ENCODE data around the gene PMEPA1.
A peak's percentile ranks its signal among the peaks of the same experiment; 100 is the strongest.

PMEPA1 gene

GRCh38 chr20:57671072-57671391 is 38.8 kb downstream of the PMEPA1 start:
- peaks cover 6% of the 10 kb centered on the region for H3K4me1 Mint-ChIP-seq
- ATAC-seq = no peak
- no peak overlapping the region for H3K27ac Mint-ChIP-seq
- no peak for DNase-seq (ENCODE audit: low spot score in 2 of 2)
- no peaks in the 10 kb centered on the region for H3K36me3 Mint-ChIP-seq
- no peaks in the 10 kb centered on the region for H3K9me3 Mint-ChIP-seq
- H3K4me3 Mint-ChIP-seq = no peak overlapping the region

GRCh38 chr20:57670288-57671071 is 39.3 kb downstream of the PMEPA1 start:
- ATAC-seq = no peak
- Mint-ChIP-seq H3K4me1 (peaks cover 5% of the 10 kb centered on the region), H3K36me3 (no peaks in the 10 kb centered on the region), H3K9me3 (no peaks in the 10 kb centered on the region), H3K4me3 (no peak overlapping the region), H3K27ac (no peak overlapping the region)
- DNase-seq (ENCODE audit: low spot score in 2 of 2) = no peak

GRCh38 chr20:57669632-57670031 is 40.2 kb downstream of the PMEPA1 start:
- Mint-ChIP-seq H3K4me1 (peaks cover 5% of the 10 kb centered on the region), H3K4me3 (no peak overlapping the region), H3K27ac (no peak overlapping the region), H3K9me3 (no peaks in the 10 kb centered on the region), H3K36me3 (no peaks in the 10 kb centered on the region)
- DNase-seq (ENCODE audit: low spot score in 2 of 2) (no peak), ATAC-seq (no peak)

- no peak for DNase-seq (ENCODE audit: low spot score in 2 of 2)
- Mint-ChIP-seq H3K9me3 (no peaks in the 10 kb centered on the region), H3K4me1 (peaks cover 5% of the 10 kb centered on the region), H3K4me3 (no peak overlapping the region), H3K36me3 (no peaks in the 10 kb centered on the region), H3K27ac (peak overlapping the region; percentile 63)
- ATAC-seq = no peak
Measured at GRCh38 chr20:57667924-57668782, 41.7 kb downstream of the PMEPA1 start.

GRCh38 chr20:57667388-57667787 is 42.4 kb downstream of the PMEPA1 start:
- DNase-seq (ENCODE audit: low spot score in 2 of 2) (no peak), ATAC-seq (no peak)
- no peak overlapping the region for H3K4me3 Mint-ChIP-seq

GRCh38 chr20:57666834-57667157 is 43.0 kb downstream of the PMEPA1 start:
- Mint-ChIP-seq H3K4me1 (peaks cover 5% of the 10 kb centered on the region), H3K9me3 (no peaks in the 10 kb centered on the region), H3K4me3 (no peak overlapping the region), H3K27ac (no peak overlapping the region), H3K36me3 (no peaks in the 10 kb centered on the region)
- no peak for DNase-seq (ENCODE audit: low spot score in 2 of 2)
- ATAC-seq = no peak

More at GRCh38 chr20:57667388-57667787, 42.4 kb downstream of the PMEPA1 start:
- Mint-ChIP-seq H3K9me3 (no peaks in the 10 kb centered on the region), H3K36me3 (no peaks in the 10 kb centered on the region), H3K27ac (no peak overlapping the region), H3K4me1 (peaks cover 5% of the 10 kb centered on the region)

GRCh38 chr20:57666106-57666833 is 43.5 kb downstream of the PMEPA1 start:
- no peak for DNase-seq (ENCODE audit: low spot score in 2 of 2)
- Mint-ChIP-seq H3K4me3 (no peak overlapping the region), H3K4me1 (peaks cover 5% of the 10 kb centered on the region), H3K36me3 (no peaks in the 10 kb centered on the region), H3K27ac (no peak overlapping the region), H3K9me3 (no peaks in the 10 kb centered on the region)
- no peak for ATAC-seq

GRCh38 chr20:57665589-57665971 is 44.2 kb downstream of the PMEPA1 start:
- ATAC-seq = no peak
- Mint-ChIP-seq H3K36me3 (no peaks in the 10 kb centered on the region), H3K4me3 (no peak overlapping the region), H3K4me1 (peaks cover 5% of the 10 kb centered on the region), H3K9me3 (no peaks in the 10 kb centered on the region), H3K27ac (no peak overlapping the region)
- DNase-seq (ENCODE audit: low spot score in 2 of 2) = no peak

GRCh38 chr20:57664924-57665588 is 44.8 kb downstream of the PMEPA1 start:
- DNase-seq (ENCODE audit: low spot score in 2 of 2) (no peak), ATAC-seq (no peak)
- Mint-ChIP-seq H3K27ac (no peak overlapping the region), H3K4me1 (peaks cover 11% of the 10 kb centered on the region), H3K4me3 (no peak overlapping the region), H3K9me3 (no peaks in the 10 kb centered on the region), H3K36me3 (no peaks in the 10 kb centered on the region)

GRCh38 chr20:57664476-57664875 is 45.3 kb downstream of the PMEPA1 start:
- no peak for ATAC-seq
- H3K36me3 Mint-ChIP-seq = no peaks in the 10 kb centered on the region
- no peak overlapping the region for H3K4me3 Mint-ChIP-seq
- peaks cover 12% of the 10 kb centered on the region for H3K4me1 Mint-ChIP-seq
- no peak overlapping the region for H3K27ac Mint-ChIP-seq
- DNase-seq (ENCODE audit: low spot score in 2 of 2) = no peak
- no peaks in the 10 kb centered on the region for H3K9me3 Mint-ChIP-seq

- DNase-seq (ENCODE audit: low spot score in 2 of 2) (no peak), ATAC-seq (no peak)
- Mint-ChIP-seq H3K4me1 (peaks cover 15% of the 10 kb centered on the region), H3K27ac (no peak overlapping the region), H3K36me3 (no peaks in the 10 kb centered on the region), H3K4me3 (no peak overlapping the region), H3K9me3 (no peaks in the 10 kb centered on the region)
Measured at GRCh38 chr20:57663681-57664451, 45.9 kb downstream of the PMEPA1 start.

- peaks cover 18% of the 10 kb centered on the region for H3K4me1 Mint-ChIP-seq
- no peak overlapping the region for H3K27ac Mint-ChIP-seq
- H3K36me3 Mint-ChIP-seq = no peaks in the 10 kb centered on the region
- ATAC-seq (no peak), DNase-seq (ENCODE audit: low spot score in 2 of 2) (no peak)
- H3K4me3 Mint-ChIP-seq = no peak overlapping the region
- H3K9me3 Mint-ChIP-seq = no peaks in the 10 kb centered on the region
Measured at GRCh38 chr20:57663241-57663640, 46.6 kb downstream of the PMEPA1 start.

GRCh38 chr20:57662456-57663240 is 47.2 kb downstream of the PMEPA1 start:
- Mint-ChIP-seq H3K9me3 (no peaks in the 10 kb centered on the region), H3K36me3 (no peaks in the 10 kb centered on the region), H3K4me1 (peaks cover 23% of the 10 kb centered on the region), H3K4me3 (no peak overlapping the region), H3K27ac (no peak overlapping the region)
- ATAC-seq (no peak), DNase-seq (ENCODE audit: low spot score in 2 of 2) (no peak)
